NCI-H345 treated with DMSO at 0.1 percent for 48 hours (cell line): ENCODE measurements around the gene CMKLR1.

Experiments used
- DNase-seq: peaks from one replicate; lab custom pipeline; 2025; ENCODE audit not compliant: unreplicated experiment; lab: John Stamatoyannopoulos, UW

The CMKLR1 gene

DNA sequence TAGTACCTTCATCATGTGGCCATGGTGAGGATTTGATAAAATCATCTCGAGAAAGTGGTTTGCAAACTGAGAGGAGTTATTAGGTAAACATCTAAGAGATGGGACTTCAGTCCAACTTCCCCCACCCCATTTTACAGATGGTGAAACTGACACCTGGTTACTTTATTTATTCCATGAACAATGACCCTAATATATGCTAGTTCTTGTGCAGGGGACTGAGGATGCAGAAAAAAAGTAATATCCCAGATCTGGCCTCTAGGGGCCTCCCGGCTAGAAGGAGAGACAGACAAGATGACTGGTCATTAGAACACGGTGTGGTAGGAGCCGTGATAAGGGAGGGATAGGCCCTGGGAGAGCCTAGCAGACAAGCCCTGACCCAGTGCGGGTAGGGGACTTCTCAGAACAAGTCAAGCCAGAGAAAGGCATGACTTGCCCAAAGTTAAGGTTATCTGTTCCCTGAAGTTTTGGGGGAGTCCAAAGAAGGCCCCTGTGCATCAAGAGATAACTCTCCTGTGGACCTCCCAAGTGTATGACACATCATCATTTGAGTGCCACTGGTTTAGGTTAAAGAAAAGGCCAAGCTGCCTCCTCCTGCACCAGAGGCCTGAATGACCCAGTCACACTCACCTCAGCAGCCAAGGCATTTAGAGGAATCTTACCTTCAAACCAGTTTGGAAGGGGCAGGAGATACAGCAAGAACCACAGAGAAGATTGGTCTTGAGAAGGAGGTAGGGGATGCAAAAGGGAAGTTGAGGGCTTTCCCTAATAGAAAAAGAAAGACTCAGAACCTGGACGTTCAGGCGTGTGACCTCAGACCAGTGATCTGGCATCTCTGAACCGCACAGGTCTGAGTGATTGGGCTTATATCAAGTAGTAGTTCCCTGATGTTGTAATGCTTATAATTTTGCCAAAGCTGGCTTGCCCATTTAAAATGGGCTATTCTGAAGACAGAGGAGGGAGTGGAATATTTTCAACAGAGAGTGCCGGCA lies 1.6 kb downstream of the CMKLR1 start:
- no peak for DNase-seq

DNA sequence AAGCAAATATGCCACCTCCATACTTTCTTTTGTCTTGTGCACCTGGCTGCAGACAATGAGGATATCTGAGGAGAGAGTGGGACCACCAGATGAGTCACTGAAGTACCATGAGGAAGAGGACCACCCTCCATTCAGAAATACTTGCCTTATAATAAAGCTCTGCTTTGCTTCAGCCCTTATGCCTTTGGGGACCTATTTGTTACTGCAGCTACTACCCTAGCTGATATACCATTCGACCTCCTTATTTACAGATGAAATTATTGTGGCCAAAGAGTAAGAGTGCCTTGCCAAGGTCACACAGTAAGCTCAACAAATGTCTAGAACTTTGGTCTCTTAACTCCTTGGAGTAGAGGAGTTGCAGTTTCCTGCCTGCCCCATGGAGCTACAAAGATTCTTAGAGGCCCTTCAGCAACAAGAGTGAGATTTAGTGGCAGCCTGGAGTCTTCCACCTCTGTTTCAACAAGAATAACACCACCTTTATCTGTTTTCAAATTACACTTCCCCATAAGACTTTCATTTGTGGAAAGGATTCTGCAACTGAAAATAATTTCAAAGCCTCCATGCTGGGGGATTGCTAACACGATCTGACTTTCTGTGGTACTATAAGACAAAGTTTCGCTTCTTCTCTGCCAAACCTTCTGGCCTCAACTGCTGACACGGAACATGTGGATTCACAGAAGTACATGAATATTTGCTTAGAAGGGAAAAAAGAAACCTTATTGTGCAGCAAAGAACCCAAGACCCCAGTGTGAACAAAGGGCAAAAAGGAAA lies 3.6 kb downstream of the CMKLR1 start:
- no peak for DNase-seq

DNA sequence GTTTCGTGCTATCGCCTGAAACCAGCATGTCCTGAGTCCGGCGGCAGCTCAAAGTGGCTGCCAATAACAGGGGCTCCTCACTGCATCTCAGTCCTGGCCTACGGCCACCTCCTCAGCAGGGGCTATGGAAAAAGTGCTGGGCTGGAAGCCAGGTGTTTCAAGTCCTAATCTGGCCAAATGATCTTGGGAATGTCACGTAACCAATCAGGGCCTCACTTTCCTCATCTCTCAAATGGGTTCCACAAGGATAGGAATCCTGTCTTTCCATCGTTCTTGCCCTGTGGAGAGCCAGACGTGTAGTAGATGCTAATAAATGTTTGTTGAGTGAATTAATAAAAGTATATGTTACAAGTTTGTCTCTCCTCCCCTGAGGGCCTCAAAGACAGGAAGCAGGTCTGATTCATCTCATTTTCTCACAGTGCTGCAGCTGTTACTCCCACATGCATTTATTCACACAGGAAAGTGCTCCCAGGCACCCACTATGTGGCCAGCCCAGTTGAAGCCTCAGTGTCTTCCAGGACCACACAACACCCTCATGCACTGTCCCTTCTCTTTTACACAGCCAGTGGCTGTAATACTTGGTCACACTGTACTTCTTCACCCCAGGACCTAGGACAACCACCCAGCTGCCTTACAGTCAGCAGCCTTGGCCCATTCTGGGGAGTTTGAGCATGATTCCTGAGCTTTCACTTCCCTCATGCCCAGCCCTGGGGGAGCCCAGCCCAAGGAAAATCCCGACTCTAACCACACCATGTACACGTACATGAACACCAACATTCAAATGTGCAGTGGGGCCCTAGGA lies 5.0 kb downstream of the CMKLR1 start:
- DNase-seq: no peak

DNA sequence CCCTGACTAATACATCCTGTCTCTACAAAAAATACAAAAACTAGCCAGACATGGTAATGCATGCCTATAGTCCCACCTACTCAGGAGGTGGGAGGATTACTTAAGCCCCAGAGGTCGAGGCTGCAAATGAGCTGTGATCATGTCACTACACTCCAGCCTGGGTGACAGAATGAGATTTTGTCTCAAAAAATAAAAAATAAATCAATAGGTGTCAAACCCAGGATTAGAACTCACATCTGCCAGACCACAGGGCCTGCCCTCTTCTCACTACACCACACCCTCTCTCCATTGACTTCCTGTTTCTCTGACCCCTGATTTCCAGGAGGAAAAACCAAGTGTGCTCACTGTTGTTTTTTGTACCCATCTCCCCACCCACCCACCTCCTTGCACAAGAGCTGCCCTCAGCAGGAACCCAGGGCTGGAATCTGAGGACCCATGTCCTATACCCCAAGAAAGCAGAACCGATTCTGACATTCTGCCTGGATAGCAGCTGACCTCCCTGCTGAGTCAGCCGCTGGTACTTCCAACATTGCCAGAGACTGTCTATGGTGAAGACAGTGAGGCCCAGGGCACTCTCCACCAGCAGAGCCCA lies 6.2 kb downstream of the CMKLR1 start:
- no peak for DNase-seq

DNA sequence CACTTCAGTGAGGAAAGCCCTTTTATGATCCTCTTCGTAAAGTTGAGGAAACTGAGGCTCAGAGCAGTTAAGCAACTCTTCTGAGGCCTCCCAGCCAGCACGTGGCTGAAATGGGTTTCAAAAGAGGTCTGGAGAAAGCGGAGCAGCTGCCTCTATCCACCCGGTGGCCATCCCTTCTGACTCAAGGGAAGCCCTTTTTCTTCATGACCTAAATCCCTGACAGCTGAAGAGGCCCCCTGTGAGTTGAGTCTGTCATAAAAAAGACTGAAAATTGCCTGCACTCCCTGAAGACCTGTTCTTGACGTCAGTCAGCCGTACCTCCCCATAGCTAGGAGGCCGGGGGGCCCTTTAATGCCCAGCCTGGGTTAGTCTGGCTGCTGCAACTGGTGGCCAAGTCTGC lies 10.7 kb downstream of the CMKLR1 start:
- DNase-seq: no peak

DNA sequence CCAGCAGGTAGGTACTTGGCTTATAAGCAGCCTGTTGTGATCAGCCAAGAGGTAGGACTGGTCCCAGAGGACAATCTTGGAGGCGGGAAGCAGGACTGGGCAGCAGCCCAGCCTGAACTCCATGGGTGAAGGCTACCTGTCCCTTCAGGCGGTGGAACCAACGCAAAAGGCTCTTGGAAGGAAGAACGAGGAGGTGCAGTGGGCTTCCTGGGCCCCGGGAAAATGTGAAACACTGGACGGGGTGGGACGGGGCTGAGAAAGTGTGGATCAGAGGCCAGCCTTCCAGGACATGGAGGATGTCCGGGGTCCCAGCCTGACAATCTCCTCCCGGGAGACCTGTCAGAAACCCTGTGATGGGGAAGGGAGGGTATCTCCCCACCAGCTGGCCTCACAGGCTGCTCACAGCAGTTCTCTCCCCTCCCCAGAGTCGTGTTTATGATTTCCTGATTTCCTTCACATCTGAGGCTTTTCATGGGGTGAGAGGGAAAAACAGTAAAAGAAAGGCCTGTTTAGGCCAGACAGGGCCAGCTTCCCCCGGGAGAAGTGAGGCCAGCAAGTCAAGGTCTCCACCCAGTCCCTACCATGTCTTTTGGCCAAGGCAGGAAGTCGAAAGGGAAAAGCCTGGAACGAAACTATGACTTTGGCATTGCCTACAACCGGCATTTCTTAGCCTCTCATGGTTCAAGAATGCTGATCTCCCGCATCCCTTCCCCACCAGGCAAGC lies 11.3 kb downstream of the CMKLR1 start:
- DNase-seq: no peak

DNA sequence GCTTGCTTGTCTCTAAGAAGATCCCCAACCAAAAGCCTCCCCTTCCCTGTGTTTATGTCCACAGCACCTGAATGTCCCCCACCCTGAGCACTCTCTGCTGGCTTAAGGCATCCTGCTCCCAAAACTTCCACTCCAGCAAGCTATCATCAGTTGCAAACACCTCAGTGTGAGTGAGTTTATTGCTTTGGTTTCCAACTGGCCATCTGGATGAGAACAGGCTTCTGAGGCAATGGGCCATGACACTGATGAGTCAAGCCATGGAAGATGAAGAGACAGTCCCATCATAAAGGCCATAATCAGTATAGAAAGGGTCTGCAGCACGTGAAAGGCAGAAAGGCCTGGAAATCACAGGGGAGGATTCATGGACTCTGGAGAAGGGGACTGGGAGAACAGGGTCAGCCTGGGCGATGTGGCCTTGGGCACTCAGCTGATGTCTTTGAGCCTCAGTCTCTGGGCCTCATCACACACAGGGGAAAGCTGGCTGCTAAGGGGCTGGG lies 12.8 kb downstream of the CMKLR1 start:
- DNase-seq: no peak

- no peak for DNase-seq
Measured at GRCh38 chr12:108325549-108325948, 13.6 kb downstream of the CMKLR1 start.

- no peak for DNase-seq
Measured at GRCh38 chr12:108325018-108325358, 14.1 kb downstream of the CMKLR1 start.

DNA sequence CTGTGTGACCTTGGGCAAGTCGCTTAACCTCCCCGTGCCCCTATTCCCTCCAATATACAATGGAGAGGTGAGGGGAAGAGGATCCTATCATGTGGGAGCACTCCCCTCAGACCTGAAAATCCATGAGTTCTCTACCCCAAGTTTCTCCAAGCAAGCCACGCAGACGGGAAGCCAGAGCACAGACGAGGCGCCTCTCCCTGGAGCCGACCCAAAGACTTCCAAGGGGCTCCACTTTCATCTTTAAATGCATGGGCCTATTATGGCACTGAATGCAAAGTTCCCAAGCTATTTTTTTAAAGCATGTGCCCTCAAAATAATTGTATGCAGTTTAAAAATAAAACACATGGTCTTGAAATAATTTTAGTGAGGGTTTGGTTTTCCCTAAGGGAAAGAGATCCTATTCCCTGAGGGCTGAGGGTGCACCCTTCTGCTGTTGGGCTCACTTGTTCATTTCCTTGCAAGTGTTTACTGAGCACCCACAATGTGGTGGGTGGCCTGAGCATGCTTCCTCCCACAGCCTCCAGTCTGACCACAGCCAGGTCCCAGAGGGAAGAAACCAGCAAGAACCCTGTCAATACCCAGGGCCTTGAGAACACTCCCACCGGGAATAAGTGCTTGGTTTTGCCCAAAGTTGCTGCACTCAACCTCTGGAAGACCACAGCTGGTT lies 14.6 kb downstream of the CMKLR1 start:
- no peak for DNase-seq

DNA sequence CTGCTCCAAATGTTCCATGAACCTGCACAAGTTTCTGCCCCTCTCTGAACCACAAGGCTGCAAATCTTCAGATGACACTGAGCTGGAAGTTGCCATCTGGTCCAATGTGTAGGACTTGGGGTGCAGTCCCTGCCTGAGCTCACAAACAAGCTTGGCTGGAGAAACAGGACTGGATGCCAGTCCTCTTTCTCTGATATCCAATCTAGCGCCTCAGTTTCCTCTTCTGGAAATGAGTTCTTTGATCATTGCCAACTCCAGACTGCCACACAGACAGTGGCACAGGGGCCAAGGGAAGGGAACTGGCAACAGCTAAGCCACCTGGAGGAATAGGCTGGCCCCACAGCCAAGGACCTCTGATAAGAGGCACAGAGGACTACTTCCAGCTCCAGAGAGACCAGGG lies 15.5 kb downstream of the CMKLR1 start:
- no peak for DNase-seq

- no peak for DNase-seq
Measured at GRCh38 chr12:108322998-108323397, 16.1 kb downstream of the CMKLR1 start.

DNA sequence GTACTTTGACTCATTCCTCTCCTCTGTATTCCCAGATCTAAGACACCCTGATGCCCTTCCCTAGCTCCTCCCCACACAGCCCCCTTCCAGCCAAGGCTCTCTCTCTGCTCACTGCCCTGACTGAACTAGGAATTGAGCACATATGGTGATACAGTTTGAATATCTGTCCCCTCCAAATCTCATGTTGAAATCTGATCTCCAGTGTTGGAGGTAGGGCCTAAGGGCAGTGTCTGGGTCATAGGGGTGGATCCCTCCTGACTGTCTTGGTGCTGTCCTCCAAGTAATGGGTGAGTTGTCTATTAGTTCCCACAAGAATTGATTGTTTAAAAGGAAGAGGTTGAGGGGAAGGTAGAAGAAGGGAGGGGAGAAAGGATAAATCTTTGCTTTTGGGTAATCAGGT lies 17.4 kb downstream of the CMKLR1 start:
- DNase-seq: no peak

DNA sequence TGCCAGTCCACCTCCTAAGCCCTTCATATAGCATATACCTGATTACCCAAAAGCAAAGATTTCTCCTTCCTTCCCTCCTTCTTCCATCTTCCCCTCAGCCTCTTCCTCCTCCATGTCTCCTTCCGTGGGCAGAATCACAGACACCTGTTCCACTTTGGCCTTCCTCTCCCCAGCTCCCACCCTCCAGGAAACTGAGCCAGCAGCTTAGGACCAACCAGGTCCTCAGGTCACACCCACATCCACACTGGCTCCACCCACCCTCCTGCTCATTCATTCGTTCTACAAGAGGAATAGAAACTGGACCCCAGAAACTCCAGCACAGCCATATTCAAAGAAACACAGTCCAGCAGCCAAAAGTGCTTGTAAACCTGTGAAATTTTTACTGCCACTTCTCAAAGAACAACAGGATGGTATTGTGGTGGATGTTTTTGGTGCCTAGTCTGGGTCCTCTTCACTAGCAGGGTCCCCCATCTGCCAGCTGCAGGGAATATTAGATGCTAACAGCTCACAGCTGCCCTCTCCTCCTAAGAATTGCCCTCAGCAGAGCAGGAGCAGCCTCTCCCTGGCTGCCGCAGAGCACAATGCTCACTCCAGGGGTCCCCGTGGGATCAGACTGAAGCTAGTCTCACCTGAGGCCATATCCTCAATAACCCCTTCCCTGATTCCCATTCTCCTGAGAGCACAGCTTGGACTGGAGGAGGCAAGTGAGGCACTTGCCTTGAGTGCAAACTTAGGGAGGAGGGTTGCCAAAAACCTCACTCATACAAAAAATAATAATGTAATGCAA lies 18.4 kb downstream of the CMKLR1 start:
- DNase-seq: no peak

GRCh38 chr12:108319277-108320234 lies 19.6 kb downstream of the CMKLR1 start:
- no peak for DNase-seq

DNA sequence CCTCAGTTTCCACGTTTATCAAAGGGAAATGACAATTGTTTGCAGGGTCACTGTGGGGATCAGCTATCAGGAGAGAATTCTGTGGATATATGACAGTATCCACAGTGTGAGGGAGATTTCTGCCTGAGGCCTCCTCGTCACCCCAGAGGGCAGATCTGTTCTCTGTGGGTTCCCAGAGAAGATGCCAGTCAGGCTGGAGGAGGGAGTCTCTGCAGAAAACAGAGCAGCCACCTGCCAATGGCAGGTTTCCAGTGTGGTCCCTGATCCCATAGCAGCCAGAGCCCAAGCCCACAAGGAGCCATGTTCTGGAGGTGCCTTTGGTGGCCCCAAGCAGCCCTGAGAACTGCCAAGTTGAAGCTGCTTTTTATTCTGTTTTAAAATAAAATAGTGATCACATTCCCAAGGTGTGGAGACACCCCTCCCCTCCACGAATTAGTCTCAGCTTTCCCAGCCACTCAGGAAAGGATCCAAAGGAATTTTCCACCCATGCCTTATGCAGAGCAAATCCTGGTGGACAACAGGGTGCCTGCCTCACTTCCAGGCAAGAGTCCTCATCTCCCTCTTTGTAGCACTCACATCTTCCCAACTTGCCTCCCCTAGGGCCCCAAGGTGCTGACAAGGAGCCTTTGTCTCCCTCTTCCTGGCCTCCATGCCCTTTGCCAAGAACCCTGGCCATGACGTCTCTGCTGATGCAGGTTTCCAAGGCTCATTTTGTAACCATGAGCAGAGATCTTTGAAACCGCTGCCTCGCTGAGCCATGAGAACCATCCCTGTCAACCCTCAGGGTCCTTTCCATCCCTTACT lies 20.4 kb downstream of the CMKLR1 start:
- no peak for DNase-seq
